Measurements from ENCODE around the gene LYZL4.

GRCh38 chr3:42443292-42443691 is 32.9 kb upstream of the LYZL4 start:
- no peak for TF ChIP-seq CTCF (IDR thresholded peaks at IDR 0.05; ENCODE audit: low read depth, low read length)
- no peak for TF ChIP-seq MAX (IDR thresholded peaks at IDR 0.05; ENCODE audit: low read depth, low read length)
